Neural cell (in vitro differentiated cells): Measurements from ENCODE around the gene QPRT.
"Not testable (repeated sequence)": the region's sequence is repeated elsewhere in the genome, so short reads cannot be mapped to it uniquely, and the experiment has no call there.

Experiments
- CTCF ChIP-seq: fragments of 450-650 bp; IDR thresholded peaks from 2 replicates; pipeline ENCODE4 v1.5.1; 2014; ENCODE audit warnings: antibody characterized with exemption, mild to moderate bottlenecking, moderate library complexity; ENCODE audit not compliant: poor library complexity, severe bottlenecking
- EZH2 ChIP-seq: fragments of 200-600, 300-800 bp; shearing (Covaris generic), sonication (generic); IDR thresholded peaks from 2 replicates; pipeline ENCODE4 v1.6.1; 2014; ENCODE audit warnings: antibody characterized with exemption, low read length, borderline replicate concordance, mild to moderate bottlenecking; ENCODE audit not compliant: insufficient read depth, poor library complexity, severe bottlenecking
- MXI1 ChIP-seq: fragments of 450-650 bp; conservative IDR thresholded peaks from 2 replicates; pipeline ENCODE4 v1.6.1; 2014; ENCODE audit warnings: antibody characterized with exemption, mild to moderate bottlenecking; ENCODE audit not compliant: poor library complexity, severe bottlenecking
- POLR2AphosphoS5 ChIP-seq: IDR thresholded peaks from 2 replicates; pipeline ENCODE4 v1.6.1; 2012

- TF ChIP-seq POLR2AphosphoS5, EZH2, MXI1, CTCF: not testable (repeated sequence)
Measured at GRCh38 chr16:29636368-29636767, 42.6 kb upstream of the QPRT start.
